OCI-LY7 (cell line): ENCODE data around the gene PTH. TPM values are rescaled to one million over a fixed set of nuclear protein-coding genes. Genes with fewer than 3 reads are reported as not detected.

Source experiments
- BruUV-seq: library from RNA; stranded (reverse); fragments of 400-500 nt; replicated peaks from 2 replicates; lab custom pipeline; 2021; lab: Mats Ljungman, UMichigan
- CTCF ChIA-PET: fragments of 300-600 bp; sonication (Branson Sonifier 250); formaldehyde crosslinking; loops from one replicate; lab custom pipeline; 2022; ENCODE audit warnings: antibody characterized with exemption; ENCODE audit not compliant: unreplicated experiment; lab: Charles Lee
- POLR2A ChIA-PET: fragments of 300-600 bp; sonication (Branson Sonifier 250); formaldehyde crosslinking; loops from one replicate; lab custom pipeline; 2022; ENCODE audit warnings: antibody characterized with exemption; lab: Charles Lee
- DNase-seq: peaks from one replicate; pipeline ENCODE4 v3.0.0-alpha.2; 2015; ENCODE audit warnings: low spot score
- H2AFZ ChIP-seq: fragments of 200-600 bp; sonication (generic), shearing (Covaris generic); 2 replicates; pipeline ENCODE4 v1.6.1; 2014; ENCODE audit warnings: mild to moderate bottlenecking, antibody characterized with exemption, low read length, moderate library complexity
- H3K27ac ChIP-seq: fragments of 200-600 bp; sonication (generic); 2 replicates; pipeline ENCODE4 v1.5.1; 2014; ENCODE audit warnings: mixed run types, low read depth, mild to moderate bottlenecking, moderate library complexity, low read length, inconsistent platforms; ENCODE audit not compliant: poor library complexity, severe bottlenecking
- H3K36me3 ChIP-seq: fragments of 200-600 bp; sonication (generic); 2 replicates; pipeline ENCODE4 v1.6.1; 2014; ENCODE audit warnings: mild to moderate bottlenecking, antibody characterized with exemption, low read length, moderate library complexity, mixed read lengths; ENCODE audit not compliant: insufficient read depth
- H3K4me1 ChIP-seq: fragments of 200-600 bp; sonication (generic); 2 replicates; pipeline ENCODE4 v1.5.1; 2014; ENCODE audit warnings: mild to moderate bottlenecking, low read length; ENCODE audit not compliant: insufficient read depth, poor library complexity, severe bottlenecking
- H3K4me2 ChIP-seq: fragments of 200-600 bp; sonication (generic); 2 replicates; pipeline ENCODE4 v1.6.1; 2014; ENCODE audit warnings: mild to moderate bottlenecking, low read length
- H3K4me3 ChIP-seq: fragments of 200-600 bp; sonication (generic); 2 replicates; pipeline ENCODE4 v1.5.1; 2014; ENCODE audit warnings: mild to moderate bottlenecking, low read depth, low read length; ENCODE audit not compliant: poor library complexity, severe bottlenecking
- H3K79me2 ChIP-seq: fragments of 200-600 bp; sonication (generic); 2 replicates; pipeline ENCODE4 v1.6.1; 2016; ENCODE audit warnings: low read depth, mild to moderate bottlenecking, low read length, moderate library complexity, mixed read lengths; ENCODE audit not compliant: insufficient read depth
- H3K9me2 ChIP-seq: fragments of 200-600 bp; sonication (generic); 2 replicates; pipeline ENCODE4 v1.6.1; 2016; ENCODE audit warnings: mild to moderate bottlenecking, low read length, mixed read lengths; ENCODE audit not compliant: insufficient read depth
- H3K9me3 ChIP-seq: fragments of 200-600 bp; sonication (generic); 2 replicates; pipeline ENCODE4 v1.6.1; 2014; ENCODE audit warnings: mild to moderate bottlenecking, mixed run types, low read length, mixed read lengths
- H4K20me1 ChIP-seq: fragments of 200-600 bp; sonication (generic); 2 replicates; pipeline ENCODE4 v1.6.1; 2014; ENCODE audit warnings: mild to moderate bottlenecking, antibody characterized with exemption, low read length, moderate library complexity, mixed read lengths; ENCODE audit not compliant: insufficient read depth
- EZH2phosphoT487 ChIP-seq: fragments of 200-600 bp; sonication (generic); IDR thresholded peaks from 2 replicates; pipeline ENCODE4 v1.6.1; 2018; ENCODE audit warnings: low read depth, borderline replicate concordance, mild to moderate bottlenecking, mixed run types, antibody characterized with exemption, low read length, moderate library complexity, mixed read lengths
- intact Hi-C: fragments of 100-400 bp; cut with micrococcal nuclease; formaldehyde crosslinking; loops from one replicate; pipeline ENCODE4 v1.10.0; 2022; ENCODE audit not compliant: unreplicated experiment
- total RNA-seq, 2 experiments: library from RNA; depleted of rRNA in 1 of 2; stranded (reverse); fragments of >200 nt in 1 of 2; shearing (Covaris generic) in 1 of 2; gene quantifications; 2 replicates each; pipeline ENCODE4 v1.2.3, GENCODE V29; 2014 to 2022
- TF ChIP-seq, protein P1 (sequence below): fragments of 200-600 bp; sonication (generic); conservative IDR thresholded peaks from 2 replicates; pipeline ENCODE4 v1.5.1; 2014; ENCODE audit warnings: mild to moderate bottlenecking, antibody characterized with exemption, low read length, moderate library complexity, mixed read lengths

PTH gene
- total RNA-seq, 2 experiments from 2014 or later = not detected

- H3K9me3 ChIP-seq = no peaks in the 10 kb centered on the region
- H3K79me2 ChIP-seq = no peaks in the 10 kb centered on the region
- no TSS peak for BruUV-seq
- H3K36me3 ChIP-seq = no peaks in the 10 kb centered on the region
- H3K27ac ChIP-seq = no peak overlapping the region
- no peak overlapping the region for H3K4me3 ChIP-seq
- no peaks in the 10 kb centered on the region for H4K20me1 ChIP-seq
- TF ChIP-seq, protein P1, sequence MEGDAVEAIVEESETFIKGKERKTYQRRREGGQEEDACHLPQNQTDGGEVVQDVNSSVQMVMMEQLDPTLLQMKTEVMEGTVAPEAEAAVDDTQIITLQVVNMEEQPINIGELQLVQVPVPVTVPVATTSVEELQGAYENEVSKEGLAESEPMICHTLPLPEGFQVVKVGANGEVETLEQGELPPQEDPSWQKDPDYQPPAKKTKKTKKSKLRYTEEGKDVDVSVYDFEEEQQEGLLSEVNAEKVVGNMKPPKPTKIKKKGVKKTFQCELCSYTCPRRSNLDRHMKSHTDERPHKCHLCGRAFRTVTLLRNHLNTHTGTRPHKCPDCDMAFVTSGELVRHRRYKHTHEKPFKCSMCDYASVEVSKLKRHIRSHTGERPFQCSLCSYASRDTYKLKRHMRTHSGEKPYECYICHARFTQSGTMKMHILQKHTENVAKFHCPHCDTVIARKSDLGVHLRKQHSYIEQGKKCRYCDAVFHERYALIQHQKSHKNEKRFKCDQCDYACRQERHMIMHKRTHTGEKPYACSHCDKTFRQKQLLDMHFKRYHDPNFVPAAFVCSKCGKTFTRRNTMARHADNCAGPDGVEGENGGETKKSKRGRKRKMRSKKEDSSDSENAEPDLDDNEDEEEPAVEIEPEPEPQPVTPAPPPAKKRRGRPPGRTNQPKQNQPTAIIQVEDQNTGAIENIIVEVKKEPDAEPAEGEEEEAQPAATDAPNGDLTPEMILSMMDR = no peak
- no peak for TF ChIP-seq EZH2phosphoT487
- no peak overlapping the region for H3K4me2 ChIP-seq
- ChIA-PET CTCF (no interaction called here), POLR2A (no interaction called here)
- intact Hi-C loops = no loop called here
- no peak for DNase-seq
- H2AFZ ChIP-seq = no peak overlapping the region
- H3K9me2 ChIP-seq = no peaks in the 10 kb centered on the region
- no peaks in the 10 kb centered on the region for H3K4me1 ChIP-seq
Observed at GRCh38 chr11:13502492-13502891, 6.7 kb upstream of the PTH start.

- BruUV-seq = no TSS peak
- no peaks in the 10 kb centered on the region for H4K20me1 ChIP-seq
- no peak overlapping the region for H3K4me2 ChIP-seq
- H3K9me3 ChIP-seq = no peaks in the 10 kb centered on the region
- H3K4me3 ChIP-seq = no peak overlapping the region
- no peaks in the 10 kb centered on the region for H3K4me1 ChIP-seq
- intact Hi-C loops = no loop called here
- TF ChIP-seq, protein P1 = no peak
- TF ChIP-seq EZH2phosphoT487 = no peak
- no peaks in the 10 kb centered on the region for H3K79me2 ChIP-seq
- H3K36me3 ChIP-seq = no peaks in the 10 kb centered on the region
- CTCF ChIA-PET = no interaction called here
- H3K9me2 ChIP-seq = no peaks in the 10 kb centered on the region
- DNase-seq = no peak
- no peak overlapping the region for H2AFZ ChIP-seq
- H3K27ac ChIP-seq = no peak overlapping the region
- POLR2A ChIA-PET = interaction anchor here (0.6 to 1.8 kb wide), 2 partner anchors 10 to 1623 kb away, joined by 5 read pairs; no protein-coding TSS in a partner anchor
Observed at GRCh38 chr11:13494051-13494450, 1.7 kb downstream of the PTH start.

DNA sequence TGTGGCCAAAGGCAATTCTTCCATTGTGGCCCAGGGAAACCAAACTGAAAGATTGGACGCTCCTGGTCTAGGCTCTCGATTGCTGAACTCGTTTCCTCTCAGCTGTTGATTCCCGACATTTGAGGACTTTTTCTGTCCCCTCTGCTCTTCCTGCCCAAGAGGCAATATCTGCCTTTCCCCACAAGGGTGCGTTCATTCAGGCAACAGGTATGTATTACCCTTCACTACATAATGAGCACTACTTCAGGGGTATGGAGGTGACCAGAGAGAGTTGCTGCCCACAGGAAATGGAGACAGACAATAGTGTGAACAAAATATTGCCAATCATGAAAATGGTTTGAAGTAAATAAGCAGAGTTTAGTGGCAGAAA lies 8.2 kb downstream of the PTH start:
- H3K4me2 ChIP-seq = no peak overlapping the region; the same call in 1 of the 2 replicates
- CTCF ChIA-PET = no interaction called here
- no TSS peak for BruUV-seq
- H3K79me2 ChIP-seq = no peaks in the 10 kb centered on the region
- H3K9me2 ChIP-seq = no peaks in the 10 kb centered on the region
- peak; percentile 4 for DNase-seq
- H3K4me3 ChIP-seq = no peak overlapping the region
- H3K4me1 ChIP-seq = no peaks in the 10 kb centered on the region
- H4K20me1 ChIP-seq = no peaks in the 10 kb centered on the region
- POLR2A ChIA-PET = no interaction called here
- no peak overlapping the region for H3K27ac ChIP-seq
- no peaks in the 10 kb centered on the region for H3K36me3 ChIP-seq
- TF ChIP-seq, protein P1 = no peak
- TF ChIP-seq EZH2phosphoT487 = no peak
- intact Hi-C loops = no loop called here
- H3K9me3 ChIP-seq = no peaks in the 10 kb centered on the region
- no peak overlapping the region for H2AFZ ChIP-seq
